HFFc6 (cell line): Measurements from ENCODE around the gene FAM168A. TPM values are rescaled to one million over a fixed set of nuclear protein-coding genes. Genes with fewer than 3 reads are reported as not detected.

Experiments used
- DNase-seq: peaks from one replicate; pipeline ENCODE4 v3.0.0-alpha.2; 2018
- H3K27ac Mint-ChIP-seq: 2 replicates; pipeline ENCODE4 v1.8.0; 2020; ENCODE audit warnings: mild to moderate bottlenecking, mixed read lengths
- H3K27me3 Mint-ChIP-seq: 2 replicates; pipeline ENCODE4 v1.8.0; 2021; ENCODE audit warnings: mild to moderate bottlenecking, moderate library complexity, mixed read lengths; ENCODE audit not compliant: insufficient read depth
- H3K36me3 Mint-ChIP-seq: 2 replicates; pipeline ENCODE4 v1.8.0; 2021; ENCODE audit warnings: low read depth, mixed read lengths
- H3K4me1 Mint-ChIP-seq: 2 replicates; pipeline ENCODE4 v1.8.0; 2020; ENCODE audit warnings: low read depth, mixed read lengths
- H3K4me3 Mint-ChIP-seq: 2 replicates; pipeline ENCODE4 v1.8.0; 2020; ENCODE audit warnings: mild to moderate bottlenecking, moderate library complexity, mixed read lengths
- H3K9me3 Mint-ChIP-seq: 2 replicates; pipeline ENCODE4 v1.8.0; 2020; ENCODE audit warnings: mild to moderate bottlenecking, mixed read lengths
- CTCF ChIP-seq: fragments of 200-600 bp; sonication (generic); IDR thresholded peaks from 2 replicates; pipeline ENCODE4 v1.5.0; 2021; ENCODE audit warnings: antibody characterized with exemption, mild to moderate bottlenecking
- total RNA-seq, 6 experiments: library from RNA; stranded (reverse); fragmentation: NEBNext Ultra II Directional; extraction: Animal tissue kit (Norgen Biotek cat#: 25700); gene quantifications; 2 replicates in 1 of 6; 3 replicates in 5 of 6; pipeline ENCODE4 v1.2.3, GENCODE V29; 2021

FAM168A gene
- total RNA-seq, 6 experiments from 2014 or later: 32.6 to 40.1 (median 38.8) TPM

- Mint-ChIP-seq H3K4me1 (peaks cover 24% of the 10 kb centered on the region), H3K4me3 (no peak overlapping the region), H3K9me3 (no peaks in the 10 kb centered on the region), H3K27me3 (no peaks in the 10 kb centered on the region; the same call in 1 of the 2 replicates), H3K27ac (no peak overlapping the region), H3K36me3 (no peaks in the 10 kb centered on the region)
- no peak for TF ChIP-seq CTCF
- no peak for DNase-seq
Observed at GRCh38 chr11:73386016-73386415, 211.9 kb downstream of the FAM168A start.

- TF ChIP-seq CTCF: no peak
- H3K36me3 Mint-ChIP-seq: no peaks in the 10 kb centered on the region
- no peak overlapping the region for H3K27ac Mint-ChIP-seq
- no peak for DNase-seq
- H3K4me3 Mint-ChIP-seq: no peak overlapping the region
- peaks cover 28% of the 10 kb centered on the region for H3K4me1 Mint-ChIP-seq
- H3K27me3 Mint-ChIP-seq: no peaks in the 10 kb centered on the region; the same call in 1 of the 2 replicates
- H3K9me3 Mint-ChIP-seq: no peaks in the 10 kb centered on the region
Observed at GRCh38 chr11:73384872-73385689, 212.8 kb downstream of the FAM168A start.

GRCh38 chr11:73384531-73384871 is 213.4 kb downstream of the FAM168A start:
- no peak for TF ChIP-seq CTCF
- Mint-ChIP-seq H3K27me3 (peaks cover 3% of the 10 kb centered on the region; the same call in 1 of the 2 replicates), H3K4me3 (no peak overlapping the region), H3K9me3 (no peaks in the 10 kb centered on the region), H3K36me3 (no peaks in the 10 kb centered on the region), H3K27ac (no peak overlapping the region), H3K4me1 (peaks cover 34% of the 10 kb centered on the region)
- no peak for DNase-seq

GRCh38 chr11:73384125-73384441 is 213.8 kb downstream of the FAM168A start:
- TF ChIP-seq CTCF: no peak
- Mint-ChIP-seq H3K9me3 (no peaks in the 10 kb centered on the region), H3K27ac (no peak overlapping the region), H3K4me1 (peaks cover 31% of the 10 kb centered on the region), H3K4me3 (no peak overlapping the region), H3K36me3 (no peaks in the 10 kb centered on the region), H3K27me3 (peaks cover 3% of the 10 kb centered on the region; the same call in 1 of the 2 replicates)
- no peak for DNase-seq

- Mint-ChIP-seq H3K36me3 (no peaks in the 10 kb centered on the region), H3K4me3 (no peak overlapping the region), H3K27ac (no peak overlapping the region), H3K27me3 (peaks cover 3% of the 10 kb centered on the region; the same call in 1 of the 2 replicates), H3K4me1 (peaks cover 28% of the 10 kb centered on the region), H3K9me3 (no peaks in the 10 kb centered on the region)
- TF ChIP-seq CTCF: no peak
- no peak for DNase-seq
Observed at GRCh38 chr11:73383249-73384124, 214.4 kb downstream of the FAM168A start.
